CD14-positive monocyte (primary cell): ENCODE measurements around the gene FNIP1. TPM values are rescaled to one million over a fixed set of nuclear protein-coding genes. Genes with fewer than 3 reads are reported as not detected.

ENCODE experiments used
- DNase-seq, 3 donors: peaks; one replicate each; pipeline ENCODE4 v3.0.0-alpha.2; 2011 to 2022
- H2AFZ ChIP-seq: 2 replicates; pipeline ENCODE4 v1.6.0; 2012; ENCODE audit warnings: mild to moderate bottlenecking, low read depth, low read length, inconsistent platforms; ENCODE audit not compliant: insufficient read depth, poor library complexity, severe bottlenecking
- H3K27ac ChIP-seq, 2 donors: 1 replicate in 1 of 2; 2 replicates in 1 of 2; pipeline ENCODE4 v1.5.1; 2012 to 2013; ENCODE audit warnings: low read length in 2 of 2, control low read depth in 1 of 2, inconsistent platforms in 1 of 2, low read depth in 1 of 2, mild to moderate bottlenecking in 1 of 2
- H3K27me3 ChIP-seq, 2 donors: one replicate each; pipeline versions ENCODE4 v1.6.0 to v1.6.1; 2011 to 2013; ENCODE audit warnings: low read length in 2 of 2; ENCODE audit not compliant: control insufficient read depth in 2 of 2, insufficient read depth in 2 of 2
- H3K36me3 ChIP-seq, 2 donors: replicated peaks in 1 of 2; 1 replicate in 1 of 2; 2 replicates in 1 of 2; pipeline versions ENCODE4 v1.5.1 to v1.6.1; 2012 to 2013; ENCODE audit warnings: low read length in 2 of 2, control low read depth in 1 of 2, inconsistent platforms in 1 of 2, mild to moderate bottlenecking in 1 of 2; ENCODE audit not compliant: insufficient read depth in 2 of 2, control insufficient read depth in 1 of 2
- H3K4me1 ChIP-seq, 2 donors: 1 replicate in 1 of 2; 2 replicates in 1 of 2; pipeline versions ENCODE4 v1.5.1 to v1.6.1; 2012 to 2013; ENCODE audit warnings: low read length in 2 of 2, control low read depth in 1 of 2, inconsistent platforms in 1 of 2, mild to moderate bottlenecking in 1 of 2, moderate library complexity in 1 of 2; ENCODE audit not compliant: insufficient read depth in 2 of 2, control insufficient read depth in 1 of 2
- H3K4me2 ChIP-seq: replicated peaks from 2 replicates; pipeline ENCODE3; 2012; ENCODE audit warnings: low read length, moderate library complexity, mild to moderate bottlenecking; ENCODE audit not compliant: poor library complexity, severe bottlenecking; ENCODE audit errors: extremely low read depth
- H3K4me3 ChIP-seq, 3 experiments: fragments of 200-600 bp in 1 of 3; sonication (generic) in 1 of 3; replicated peaks in 1 of 3; 1 replicate in 2 of 3; 2 replicates in 1 of 3; pipeline ENCODE4 v1.5.1; 2011 to 2013; ENCODE audit warnings: low read length in 3 of 3, mild to moderate bottlenecking in 3 of 3, control low read depth in 2 of 3, low read depth in 2 of 3, inconsistent platforms in 1 of 3, moderate library complexity in 1 of 3
- H3K79me2 ChIP-seq: 2 replicates; pipeline ENCODE4 v1.6.0; 2012; ENCODE audit warnings: mild to moderate bottlenecking, control low read depth, inconsistent platforms, low read length, moderate library complexity; ENCODE audit not compliant: insufficient read depth
- H3K9ac ChIP-seq: 2 replicates; pipeline ENCODE4 v1.6.0; 2017; ENCODE audit warnings: low read length, mild to moderate bottlenecking; ENCODE audit not compliant: insufficient read depth, poor library complexity, severe bottlenecking
- H3K9me3 ChIP-seq, 2 donors: replicated peaks in 1 of 2; 1 replicate in 1 of 2; 2 replicates in 1 of 2; pipeline versions ENCODE4 v1.5.1 to v1.6.1; 2012 to 2013; ENCODE audit warnings: low read length in 2 of 2, control low read depth in 1 of 2; ENCODE audit not compliant: control insufficient read depth in 1 of 2, insufficient read depth in 1 of 2
- H4K20me1 ChIP-seq: 2 replicates; pipeline ENCODE4 v1.6.0; 2012; ENCODE audit warnings: mild to moderate bottlenecking, low read length, control low read depth, moderate library complexity; ENCODE audit not compliant: insufficient read depth
- H3K27ac Mint-ChIP-seq, 7 donors: one replicate each; pipeline ENCODE4 v1.8.0; 2020; ENCODE audit warnings: mild to moderate bottlenecking in 7 of 7, mixed read lengths in 7 of 7, moderate library complexity in 6 of 7, inconsistent platforms in 2 of 7
- H3K27me3 Mint-ChIP-seq, 3 donors: one replicate each; pipeline ENCODE4 v1.8.0; 2021 to 2022; ENCODE audit warnings: low read depth in 3 of 3, mild to moderate bottlenecking in 3 of 3, mixed read lengths in 3 of 3, moderate library complexity in 3 of 3, inconsistent platforms in 1 of 3
- H3K36me3 Mint-ChIP-seq, 2 donors: one replicate each; pipeline ENCODE4 v1.8.0; 2020; ENCODE audit warnings: mixed read lengths in 2 of 2, inconsistent platforms in 1 of 2, mild to moderate bottlenecking in 1 of 2
- H3K4me1 Mint-ChIP-seq: one replicate; pipeline ENCODE4 v1.8.0; 2020; ENCODE audit warnings: mild to moderate bottlenecking, mixed read lengths
- H3K4me3 Mint-ChIP-seq, 2 donors: one replicate each; pipeline ENCODE4 v1.8.0; 2020; ENCODE audit warnings: mild to moderate bottlenecking in 2 of 2, mixed read lengths in 2 of 2, moderate library complexity in 1 of 2
- H3K9me3 Mint-ChIP-seq, 7 donors: one replicate each; pipeline ENCODE4 v1.8.0; 2020 to 2022; ENCODE audit warnings: mixed read lengths in 7 of 7, mild to moderate bottlenecking in 6 of 7, moderate library complexity in 6 of 7, inconsistent platforms in 2 of 7
- WGBS: methylation state at CpG from one replicate; pipeline ENCODE4 v1.1.5; 2013; ENCODE audit warnings: missing lambda C conversion rate; ENCODE audit not compliant: insufficient coverage; 5-methylcytosine and 5-hydroxymethylcytosine counted together
- intact Hi-C, 2 donors: fragments of 100-400 bp; cut with micrococcal nuclease; formaldehyde crosslinking; loops; one replicate each; pipeline versions ENCODE4 v1.15.0 to v1.15.1; 2023
- polyA plus RNA-seq, 3 donors: library from polyadenylated mRNA; depleted of rRNA in 1 of 3; unstranded in 2 of 3; stranded (reverse) in 1 of 3; fragments of 300-500 nt in 2 of 3; fragments of >200 nt in 1 of 3; fragmentation: Illumina TruSeq in 2 of 3; gene quantifications; 1 replicate in 2 of 3; 2 replicates in 1 of 3; pipeline ENCODE4 v1.2.3, GENCODE V29; 2012 to 2021
- TF ChIP-seq, protein P1 (sequence below): fragments of 200-600 bp; IDR thresholded peaks from one replicate; pipeline ENCODE4 v1.8.0; 2022; ENCODE audit warnings: antibody characterized with exemption, mild to moderate bottlenecking

Gene FNIP1
- polyA plus RNA-seq, 3 donors: 13.6 to 17.3 (median 16.3) TPM

GRCh38 chr5:131790550-131790949, 6.3 kb downstream of the FNIP1 start:
- Mint-ChIP-seq H3K36me3 (peaks cover 5 to 16% of the 10 kb centered on the region in 2 donors), H3K4me1 (peaks cover 60% of the 10 kb centered on the region), H3K4me3 (no peak overlapping the region), H3K9me3 (peaks cover 0 to 1% (median 0%) of the 10 kb centered on the region in 7 donors), H3K27me3 (no peaks in the 10 kb centered on the region), H3K27ac (peak overlapping the region in 2 of 7 donors; percentile 3 to 52)
- Histone ChIP-seq H3K36me3 (no peaks in the 10 kb centered on the region), H3K4me3 (no peak overlapping the region), H3K27me3 (no peaks in the 10 kb centered on the region), H3K4me1 (peaks cover 9 to 28% of the 10 kb centered on the region in 2 donors), H3K4me2 (no peak overlapping the region), H3K9me3 (no peaks in the 10 kb centered on the region), H3K79me2 (peaks cover 100% of the 10 kb centered on the region), H3K9ac (no peak overlapping the region), H2AFZ (no peak overlapping the region), H3K27ac (peak overlapping the region in 1 of 2 donors; percentile 28), H4K20me1 (peaks cover 96% of the 10 kb centered on the region)
- no peak for DNase-seq
- intact Hi-C loops: loop anchor here (5.0 to 10.0 kb wide), 2 partner anchors 153 to 154 kb away; partner anchors contain the start of genes MEIKIN (in 1 of the 2) and RAPGEF6 (in 1 of the 2)
- no CpG with 5 or more reads among the region's 2 CpGs for WGBS
- TF ChIP-seq, protein P1, sequence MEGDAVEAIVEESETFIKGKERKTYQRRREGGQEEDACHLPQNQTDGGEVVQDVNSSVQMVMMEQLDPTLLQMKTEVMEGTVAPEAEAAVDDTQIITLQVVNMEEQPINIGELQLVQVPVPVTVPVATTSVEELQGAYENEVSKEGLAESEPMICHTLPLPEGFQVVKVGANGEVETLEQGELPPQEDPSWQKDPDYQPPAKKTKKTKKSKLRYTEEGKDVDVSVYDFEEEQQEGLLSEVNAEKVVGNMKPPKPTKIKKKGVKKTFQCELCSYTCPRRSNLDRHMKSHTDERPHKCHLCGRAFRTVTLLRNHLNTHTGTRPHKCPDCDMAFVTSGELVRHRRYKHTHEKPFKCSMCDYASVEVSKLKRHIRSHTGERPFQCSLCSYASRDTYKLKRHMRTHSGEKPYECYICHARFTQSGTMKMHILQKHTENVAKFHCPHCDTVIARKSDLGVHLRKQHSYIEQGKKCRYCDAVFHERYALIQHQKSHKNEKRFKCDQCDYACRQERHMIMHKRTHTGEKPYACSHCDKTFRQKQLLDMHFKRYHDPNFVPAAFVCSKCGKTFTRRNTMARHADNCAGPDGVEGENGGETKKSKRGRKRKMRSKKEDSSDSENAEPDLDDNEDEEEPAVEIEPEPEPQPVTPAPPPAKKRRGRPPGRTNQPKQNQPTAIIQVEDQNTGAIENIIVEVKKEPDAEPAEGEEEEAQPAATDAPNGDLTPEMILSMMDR: no peak

- Histone ChIP-seq H3K9me3 (no peaks in the 10 kb centered on the region), H4K20me1 (peaks cover 94% of the 10 kb centered on the region), H3K79me2 (peaks cover 98% of the 10 kb centered on the region), H3K4me3 (no peak overlapping the region), H3K36me3 (no peaks in the 10 kb centered on the region), H3K27ac (no peak overlapping the region), H2AFZ (no peak overlapping the region), H3K27me3 (no peaks in the 10 kb centered on the region), H3K4me1 (peaks cover 8 to 20% of the 10 kb centered on the region in 2 donors), H3K9ac (no peak overlapping the region), H3K4me2 (no peak overlapping the region)
- Mint-ChIP-seq H3K27ac (peak overlapping the region in 3 of 7 donors; percentile 1 to 41 (median 21)), H3K27me3 (no peaks in the 10 kb centered on the region), H3K4me1 (peaks cover 53% of the 10 kb centered on the region), H3K36me3 (peaks cover 5 to 19% of the 10 kb centered on the region in 2 donors), H3K4me3 (no peak overlapping the region), H3K9me3 (peaks cover 0 to 4% (median 0%) of the 10 kb centered on the region in 7 donors)
- WGBS: 92% methylated on average over 3 of the region's 3 CpGs
- intact Hi-C loops: loop anchor here (5.0 to 10.0 kb wide), 3 partner anchors 37 to 155 kb away; partner anchors contain the start of genes MEIKIN (in 1 of the 2) and RAPGEF6 (in 1 of the 2)
- TF ChIP-seq, protein P1: no peak
- no peak for DNase-seq
Measured at GRCh38 chr5:131789765-131790164, 7.1 kb downstream of the FNIP1 start.
